ENCODE measurements around the gene TP73.

The TP73 gene

DNA sequence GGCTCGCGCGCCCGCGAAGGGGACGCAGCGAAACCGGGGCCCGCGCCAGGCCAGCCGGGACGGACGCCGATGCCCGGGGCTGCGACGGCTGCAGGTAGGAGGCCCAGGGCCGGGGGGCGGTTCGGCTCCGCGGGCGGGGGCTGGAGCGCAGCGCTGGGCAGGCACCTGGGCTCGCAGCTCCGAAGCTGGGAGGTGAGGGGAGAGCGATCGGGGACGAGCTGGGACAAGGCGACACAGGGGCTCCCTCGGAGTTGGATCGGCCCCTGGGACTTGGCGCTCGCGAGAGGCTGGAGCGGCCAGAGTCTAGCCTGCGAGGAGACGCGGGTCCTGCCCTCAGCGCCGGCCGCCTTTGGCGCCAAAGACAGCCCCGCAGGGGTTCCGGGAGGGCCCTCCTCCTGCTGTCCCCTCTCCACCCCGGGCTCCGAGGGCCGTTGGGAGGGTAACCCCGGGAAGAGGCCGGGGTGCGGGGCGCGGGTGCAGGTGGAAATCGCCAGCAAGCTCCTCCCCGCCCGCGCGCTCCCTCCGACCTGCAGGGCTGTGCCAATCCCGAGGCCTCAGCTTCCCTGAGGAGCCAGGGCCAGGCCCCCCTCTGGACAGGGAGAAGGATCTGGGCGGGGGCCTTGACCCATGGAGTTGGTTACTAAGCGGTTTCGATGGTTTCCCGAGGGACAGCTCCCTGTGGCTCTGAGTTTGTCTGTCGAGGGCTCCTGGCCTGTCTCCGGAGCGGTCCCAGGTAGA, 401 bp downstream of the TP73 start:
- in situ Hi-C loops (cut with HindIII; ENCODE audit: low sequenced_read_pairs), result no loop called here
- no peak overlapping the region for H3K4me3 ChIP-seq (ENCODE audit: low read depth, low read length)
- DNase-seq (ENCODE audit: low read depth, low spot score), result no peak
- TF ChIP-seq, protein P1, sequence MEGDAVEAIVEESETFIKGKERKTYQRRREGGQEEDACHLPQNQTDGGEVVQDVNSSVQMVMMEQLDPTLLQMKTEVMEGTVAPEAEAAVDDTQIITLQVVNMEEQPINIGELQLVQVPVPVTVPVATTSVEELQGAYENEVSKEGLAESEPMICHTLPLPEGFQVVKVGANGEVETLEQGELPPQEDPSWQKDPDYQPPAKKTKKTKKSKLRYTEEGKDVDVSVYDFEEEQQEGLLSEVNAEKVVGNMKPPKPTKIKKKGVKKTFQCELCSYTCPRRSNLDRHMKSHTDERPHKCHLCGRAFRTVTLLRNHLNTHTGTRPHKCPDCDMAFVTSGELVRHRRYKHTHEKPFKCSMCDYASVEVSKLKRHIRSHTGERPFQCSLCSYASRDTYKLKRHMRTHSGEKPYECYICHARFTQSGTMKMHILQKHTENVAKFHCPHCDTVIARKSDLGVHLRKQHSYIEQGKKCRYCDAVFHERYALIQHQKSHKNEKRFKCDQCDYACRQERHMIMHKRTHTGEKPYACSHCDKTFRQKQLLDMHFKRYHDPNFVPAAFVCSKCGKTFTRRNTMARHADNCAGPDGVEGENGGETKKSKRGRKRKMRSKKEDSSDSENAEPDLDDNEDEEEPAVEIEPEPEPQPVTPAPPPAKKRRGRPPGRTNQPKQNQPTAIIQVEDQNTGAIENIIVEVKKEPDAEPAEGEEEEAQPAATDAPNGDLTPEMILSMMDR (IDR thresholded peaks at IDR 0.05; ENCODE audit: low read depth, low read length), result no peak

DNA sequence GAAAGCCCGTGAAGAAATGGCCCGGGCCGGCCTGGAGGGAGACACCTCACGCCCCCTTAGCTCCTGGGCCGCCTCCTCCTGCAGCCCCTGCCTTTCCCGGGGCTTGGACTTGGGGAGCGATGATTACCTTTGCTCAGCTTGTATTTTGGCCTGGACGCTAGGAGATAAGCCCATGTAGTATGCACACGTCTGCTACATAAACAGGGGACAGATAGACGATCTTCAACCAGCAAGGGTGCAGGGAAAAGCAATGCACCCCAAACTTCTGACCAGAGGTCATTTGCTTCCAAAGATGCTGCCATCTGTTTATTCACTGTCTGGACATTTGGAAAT, 936 bp downstream of the TP73 start:
- TF ChIP-seq, protein P1 (IDR thresholded peaks at IDR 0.05; ENCODE audit: low read depth, low read length), result no peak
- no peak for DNase-seq (ENCODE audit: low read depth, low spot score)
- in situ Hi-C loops (cut with HindIII; ENCODE audit: low sequenced_read_pairs), result no loop called here
- H3K4me3 ChIP-seq (ENCODE audit: low read depth, low read length), result no peak overlapping the region

DNA sequence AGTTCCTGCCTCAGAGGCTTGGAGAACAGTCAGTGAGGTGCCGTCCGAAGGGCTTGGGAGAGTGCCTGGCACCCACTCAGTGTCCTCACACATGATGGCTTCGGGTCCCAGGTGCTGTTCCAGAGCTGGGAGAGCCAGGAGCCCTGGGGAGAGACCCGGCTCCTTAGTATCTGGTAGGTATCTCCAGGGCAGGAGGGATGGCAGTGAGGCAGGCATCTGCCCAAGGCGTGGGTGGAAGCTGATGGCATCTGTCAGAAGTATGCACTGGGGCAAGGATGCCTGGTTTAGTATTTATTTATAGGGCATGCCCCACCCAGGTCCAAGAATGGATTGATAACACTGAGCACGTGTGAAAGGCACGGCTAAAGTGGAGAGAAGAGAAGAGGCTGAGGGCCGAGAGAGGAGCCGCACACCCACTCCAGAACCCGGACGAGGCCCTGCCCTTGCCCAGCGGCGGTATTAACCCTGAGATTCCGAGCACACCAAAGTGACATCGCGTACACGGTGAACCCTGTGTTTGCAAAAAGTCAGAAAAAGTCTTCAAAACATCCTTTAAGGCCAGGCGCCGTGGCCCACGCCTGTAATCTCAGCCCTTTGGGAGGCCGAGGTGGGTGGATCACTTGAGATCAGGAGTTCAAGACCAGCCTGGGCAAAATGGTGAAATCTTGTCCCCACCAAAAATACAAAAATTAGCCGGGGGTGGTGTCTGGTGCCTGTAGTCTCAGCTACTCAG, 2.4 kb downstream of the TP73 start:
- DNase-seq (ENCODE audit: low read depth, low spot score), result no peak
- in situ Hi-C loops (cut with HindIII; ENCODE audit: low sequenced_read_pairs), result no loop called here
- TF ChIP-seq, protein P1 (IDR thresholded peaks at IDR 0.05; ENCODE audit: low read depth, low read length), result no peak
- H3K4me3 ChIP-seq (ENCODE audit: low read depth, low read length), result no peak overlapping the region

DNA sequence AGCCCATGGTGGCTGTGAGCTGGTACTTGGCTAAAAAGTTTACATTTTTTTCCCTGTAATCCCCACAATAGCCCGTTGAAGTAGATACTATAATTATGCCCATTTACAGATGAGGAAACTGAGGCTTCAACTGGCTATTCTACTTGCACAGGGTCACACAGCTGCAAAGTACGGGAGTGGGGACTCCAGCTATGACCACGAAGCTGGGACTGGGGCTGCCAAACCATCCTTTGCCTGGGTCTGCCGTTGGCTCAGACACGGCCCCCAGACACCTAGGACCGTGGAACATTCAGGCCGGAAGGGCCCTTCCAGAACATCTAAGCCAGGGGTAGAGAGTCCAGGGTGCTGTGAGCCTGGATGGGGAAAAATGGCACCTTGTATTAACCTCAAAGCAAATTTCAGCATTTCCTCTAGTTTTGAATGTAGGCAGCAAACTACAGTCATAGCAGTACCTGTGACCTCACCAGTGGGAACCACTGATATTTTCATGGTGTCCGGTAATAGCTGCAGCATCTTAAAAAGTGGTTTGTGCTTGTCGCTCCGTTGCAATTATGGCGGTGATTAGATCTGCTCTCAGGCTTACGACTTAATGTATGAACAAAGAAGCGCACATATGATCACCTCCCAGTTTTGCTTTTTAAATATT, 4.3 kb downstream of the TP73 start:
- in situ Hi-C loops (cut with HindIII; ENCODE audit: low sequenced_read_pairs), result no loop called here
- TF ChIP-seq, protein P1 (IDR thresholded peaks at IDR 0.05; ENCODE audit: low read depth, low read length), result no peak
- no peak for DNase-seq (ENCODE audit: low read depth, low spot score)
- H3K4me3 ChIP-seq (ENCODE audit: low read depth, low read length), result no peak overlapping the region

DNA sequence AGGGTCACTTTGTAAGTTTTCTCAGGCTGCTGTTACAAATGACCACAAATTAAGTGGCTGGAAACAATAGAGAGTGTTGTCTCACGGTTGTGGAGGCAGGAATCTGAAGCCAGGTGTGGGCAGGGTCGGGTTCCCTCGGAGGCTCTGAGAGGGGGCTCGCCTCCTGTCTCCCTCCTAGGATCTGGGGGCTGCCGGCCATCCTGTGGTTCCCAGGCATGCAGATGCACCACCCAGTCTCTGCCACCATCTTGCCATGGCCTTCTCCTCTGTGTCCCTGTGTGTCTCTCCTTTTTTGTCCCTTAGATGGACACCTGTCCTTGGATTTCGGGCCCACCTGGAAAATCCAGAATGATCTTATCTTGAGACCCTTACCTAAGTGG, 4.8 kb downstream of the TP73 start:
- H3K4me3 ChIP-seq (ENCODE audit: low read depth, low read length), result no peak overlapping the region
- in situ Hi-C loops (cut with HindIII; ENCODE audit: low sequenced_read_pairs), result no loop called here
- TF ChIP-seq, protein P1 (IDR thresholded peaks at IDR 0.05; ENCODE audit: low read depth, low read length), result no peak
- no peak for DNase-seq (ENCODE audit: low read depth, low spot score)

DNA sequence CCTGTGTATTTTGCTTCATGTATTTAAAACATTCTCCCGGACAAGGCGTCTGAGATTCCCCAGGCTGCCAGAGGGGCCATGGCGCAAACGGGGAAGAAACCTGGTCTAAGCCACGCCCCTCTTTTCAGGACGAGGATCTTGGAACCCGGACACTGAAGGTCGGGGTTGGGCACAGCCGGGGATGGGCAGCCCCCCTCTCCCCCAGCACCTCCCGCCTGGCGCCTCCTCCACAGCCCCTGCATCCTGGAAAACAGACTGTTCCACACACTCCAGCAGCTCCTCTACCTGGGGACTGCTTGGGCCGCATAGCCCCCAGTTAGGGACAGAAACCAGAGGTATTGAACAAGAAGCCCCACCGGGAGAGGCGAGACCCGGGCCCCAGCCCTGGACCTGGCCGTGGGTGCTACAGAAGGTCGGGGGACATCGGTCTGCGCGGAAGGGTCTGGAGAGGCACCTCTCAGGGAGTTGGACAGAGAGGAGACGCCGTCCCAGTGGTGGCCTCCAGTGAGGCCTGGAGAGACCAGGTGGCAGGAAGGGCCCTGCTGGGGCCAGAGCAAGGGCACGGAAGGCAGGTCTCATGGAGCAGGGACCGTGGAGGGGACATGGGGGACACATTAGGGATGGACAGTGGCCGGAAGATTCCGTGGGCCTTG, 5.4 kb downstream of the TP73 start:
- H3K4me3 ChIP-seq (ENCODE audit: low read depth, low read length), result no peak overlapping the region
- in situ Hi-C loops (cut with HindIII; ENCODE audit: low sequenced_read_pairs), result no loop called here
- TF ChIP-seq, protein P1 (IDR thresholded peaks at IDR 0.05; ENCODE audit: low read depth, low read length), result no peak
- DNase-seq (ENCODE audit: low read depth, low spot score), result no peak
